NCI-H1694 (cell line): ENCODE measurements around the gene TSC2.

ENCODE experiments used
- DNase-seq: peaks from one replicate; lab custom pipeline; 2025; lab: John Stamatoyannopoulos, UW

Gene TSC2

GRCh38 chr16:2043667-2044451 is 3.9 kb upstream of the TSC2 start:
- DNase-seq: no peak

GRCh38 chr16:2044541-2044940 is 3.2 kb upstream of the TSC2 start:
- no peak for DNase-seq

- no peak for DNase-seq
Observed at GRCh38 chr16:2045965-2046892, 1.6 kb upstream of the TSC2 start.

- no peak for DNase-seq
Observed at GRCh38 chr16:2046893-2047329, 874 bp upstream of the TSC2 start.

GRCh38 chr16:2048116-2048543 is 345 bp downstream of the TSC2 start:
- no peak for DNase-seq

- DNase-seq: no peak
Observed at GRCh38 chr16:2053211-2053610, 5.4 kb downstream of the TSC2 start.

- no peak for DNase-seq
Observed at GRCh38 chr16:2053897-2054296, 6.1 kb downstream of the TSC2 start.

- DNase-seq: no peak
Observed at GRCh38 chr16:2054543-2055245, 6.9 kb downstream of the TSC2 start.

- DNase-seq: no peak
Observed at GRCh38 chr16:2056077-2056476, 8.3 kb downstream of the TSC2 start.

- no peak for DNase-seq
Observed at GRCh38 chr16:2056681-2057407, 9.1 kb downstream of the TSC2 start.

- no peak for DNase-seq
Observed at GRCh38 chr16:2057438-2057837, 9.7 kb downstream of the TSC2 start.

GRCh38 chr16:2058420-2058819 is 10.6 kb downstream of the TSC2 start:
- no peak for DNase-seq

- no peak for DNase-seq
Observed at GRCh38 chr16:2058872-2059271, 11.1 kb downstream of the TSC2 start.

GRCh38 chr16:2060346-2060745 is 12.6 kb downstream of the TSC2 start:
- DNase-seq: no peak

- DNase-seq: no peak
Observed at GRCh38 chr16:2061023-2061422, 13.2 kb downstream of the TSC2 start.

- no peak for DNase-seq
Observed at GRCh38 chr16:2061526-2061925, 13.7 kb downstream of the TSC2 start.

- DNase-seq: no peak
Observed at GRCh38 chr16:2062801-2063200, 15.0 kb downstream of the TSC2 start.

GRCh38 chr16:2063861-2064260 is 16.1 kb downstream of the TSC2 start:
- DNase-seq: no peak

- DNase-seq: no peak
Observed at GRCh38 chr16:2064368-2064945, 16.7 kb downstream of the TSC2 start.

GRCh38 chr16:2066139-2066538 is 18.4 kb downstream of the TSC2 start:
- DNase-seq: no peak
